GM19240 (cell line): ENCODE data around the gene NEMP2.
"Not testable (repeated sequence)": the region's sequence is repeated elsewhere in the genome, so short reads cannot be mapped to it uniquely, and the experiment has no call there.

Experiments
- DNase-seq: peaks from one replicate; pipeline ENCODE4 v3.0.0; 2011; ENCODE audit warnings: low spot score; ENCODE audit not compliant: insufficient read length

The NEMP2 gene

DNA sequence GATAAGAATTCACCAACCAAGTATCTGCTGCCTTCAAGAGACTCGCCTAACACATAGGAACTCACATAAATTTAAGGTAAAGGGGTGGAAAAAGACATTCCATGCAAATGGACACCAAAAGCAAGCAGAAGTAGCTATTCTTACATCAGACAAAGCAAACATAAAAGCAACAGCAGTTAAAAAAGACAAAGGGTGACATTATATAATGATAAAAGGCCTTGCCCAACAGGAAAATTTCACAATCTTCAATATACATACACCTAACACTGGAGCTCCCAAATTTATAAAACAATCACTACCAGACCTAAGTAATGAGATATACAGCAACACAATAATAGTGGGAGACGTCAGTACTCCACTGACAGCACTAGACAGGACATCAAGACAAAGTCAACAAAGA, 41.4 kb downstream of the NEMP2 start:
- no peak for DNase-seq

DNA sequence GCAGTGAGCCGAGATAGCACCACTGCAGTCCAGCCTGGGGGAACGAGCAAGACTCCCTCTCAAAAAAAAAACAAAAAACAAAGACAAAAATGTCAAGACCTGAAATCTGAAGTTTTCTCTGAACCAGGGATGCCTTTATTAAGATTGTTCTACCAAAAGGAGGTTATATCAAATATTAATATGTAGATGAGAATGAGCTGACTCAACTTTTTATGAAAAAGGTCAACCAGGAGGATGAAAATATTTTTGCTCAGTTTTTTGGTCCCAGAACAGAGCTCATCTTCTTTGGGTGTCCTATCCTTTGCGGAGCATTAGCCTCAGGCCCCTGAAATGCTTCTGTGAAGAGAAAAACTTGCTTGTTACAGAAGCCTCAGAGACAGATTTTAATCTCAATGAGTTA, 44.0 kb downstream of the NEMP2 start:
- DNase-seq = no peak

DNA sequence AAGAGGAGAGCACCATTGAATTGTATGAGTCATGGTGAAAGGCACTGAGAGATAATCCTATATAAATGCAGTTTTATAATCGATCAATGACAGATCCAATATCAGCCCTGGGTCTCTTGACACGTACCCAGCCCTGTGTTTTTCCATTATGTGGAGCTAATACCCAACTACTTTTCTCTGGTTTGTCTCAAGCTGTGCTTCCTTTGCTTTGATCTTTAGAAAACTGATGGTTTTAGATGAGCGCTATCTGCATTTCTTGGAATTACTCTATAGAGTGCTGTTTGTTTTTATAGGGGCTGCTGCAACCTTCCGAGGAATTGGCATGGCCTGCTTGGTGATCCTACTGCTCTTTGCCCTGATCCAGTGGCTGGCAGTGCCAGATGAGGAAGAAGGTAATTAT, 45.0 kb downstream of the NEMP2 start:
- DNase-seq = no peak

DNA sequence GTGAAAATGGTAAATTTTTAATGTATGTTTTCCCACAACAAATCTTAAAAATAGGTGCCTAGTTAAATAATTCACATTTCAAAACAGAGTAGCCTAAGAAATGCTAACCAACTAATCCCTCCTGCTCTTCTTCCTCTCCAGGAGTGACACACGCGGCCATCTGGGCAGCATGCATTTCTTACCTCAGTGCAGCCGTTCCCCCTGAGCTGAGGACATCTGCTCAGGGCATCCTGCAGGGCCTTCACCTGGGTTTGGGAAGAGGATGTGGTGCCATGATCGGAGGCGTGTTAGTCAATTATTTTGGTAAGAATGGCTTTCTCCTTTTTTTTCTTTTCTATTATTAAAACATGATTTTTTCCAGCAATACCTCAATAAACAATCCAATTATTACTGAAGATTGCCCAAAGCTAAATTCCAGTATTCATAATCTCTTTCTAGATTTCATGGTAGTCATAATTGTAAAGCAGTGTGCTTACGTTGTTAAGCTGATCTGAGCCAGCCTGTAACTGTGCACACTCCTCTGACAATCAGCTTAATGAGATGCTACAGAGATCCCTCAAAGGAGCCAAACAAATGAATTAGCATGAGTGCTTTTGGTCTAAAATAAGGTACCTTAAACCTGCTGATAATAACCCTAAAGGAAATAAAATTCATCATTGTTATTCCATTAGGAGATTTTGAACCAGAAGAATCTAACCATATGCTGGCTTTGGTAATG, 45.8 kb downstream of the NEMP2 start:
- DNase-seq = no peak

DNA sequence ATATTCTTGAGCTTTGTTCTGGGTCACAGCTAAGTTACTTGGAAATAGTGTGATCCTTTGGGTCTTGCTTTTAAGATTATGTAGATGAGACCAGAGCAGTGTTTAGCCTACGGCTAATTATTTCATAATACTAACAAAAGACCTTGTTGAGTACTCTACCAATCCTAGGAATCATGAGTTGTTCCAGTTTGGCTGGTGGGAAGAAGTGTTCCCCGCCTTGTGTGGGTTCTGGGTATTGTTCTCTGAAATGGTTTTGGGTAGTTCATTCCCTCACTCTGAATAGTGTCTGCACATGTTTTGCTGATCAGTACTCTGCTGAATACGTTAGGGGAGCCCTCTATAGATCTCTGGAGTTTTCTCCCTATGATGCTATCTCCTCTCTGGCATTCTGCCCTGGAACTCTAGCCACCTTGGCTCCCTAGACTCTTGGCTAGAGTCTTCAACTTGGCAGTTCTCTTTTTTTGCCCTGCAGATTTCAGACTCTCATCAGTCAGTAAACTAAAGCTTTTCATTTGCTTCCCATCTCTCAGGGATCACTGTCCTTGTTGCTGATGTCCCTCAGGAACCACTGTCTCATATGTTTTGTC, 48.4 kb downstream of the NEMP2 start:
- no peak for DNase-seq

DNA sequence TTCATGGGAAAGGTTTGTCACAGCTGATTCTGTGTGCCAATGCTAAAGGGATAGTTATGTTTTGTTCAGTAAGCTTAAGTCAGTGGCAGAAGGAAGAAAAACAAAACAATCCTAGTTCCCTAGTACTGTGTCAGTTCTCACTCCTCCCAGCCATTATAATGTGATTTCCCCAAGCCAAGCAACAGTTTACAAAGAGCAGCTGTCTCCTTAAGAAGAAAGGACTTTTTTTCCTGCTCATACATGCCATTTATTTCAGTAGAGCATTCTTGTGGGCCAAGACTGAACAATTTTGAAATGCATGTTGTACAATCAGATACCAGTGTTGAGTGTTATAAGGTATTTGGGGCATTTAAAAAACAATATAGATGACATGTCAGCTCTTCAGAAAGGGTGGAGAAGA, 52.1 kb downstream of the NEMP2 start:
- no peak for DNase-seq

DNA sequence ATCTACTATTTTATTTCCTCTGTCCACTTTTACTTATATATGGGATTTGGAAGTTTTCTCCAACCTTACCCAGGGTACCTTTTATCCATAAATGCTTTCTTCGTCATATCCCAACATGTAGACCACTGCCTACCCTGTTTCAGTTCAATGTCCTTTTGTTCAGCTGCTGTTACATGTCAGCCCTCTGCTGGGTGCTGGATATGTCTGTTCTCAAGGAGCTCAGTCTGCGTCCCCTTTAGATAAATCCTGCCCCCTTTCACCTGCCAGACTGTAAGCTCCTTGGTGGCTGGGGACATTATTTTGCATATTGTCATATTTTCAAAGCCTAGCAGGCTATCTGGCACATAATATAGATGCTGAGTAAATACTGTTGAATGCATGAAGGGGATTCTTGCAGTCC, 53.2 kb downstream of the NEMP2 start:
- no peak for DNase-seq

DNA sequence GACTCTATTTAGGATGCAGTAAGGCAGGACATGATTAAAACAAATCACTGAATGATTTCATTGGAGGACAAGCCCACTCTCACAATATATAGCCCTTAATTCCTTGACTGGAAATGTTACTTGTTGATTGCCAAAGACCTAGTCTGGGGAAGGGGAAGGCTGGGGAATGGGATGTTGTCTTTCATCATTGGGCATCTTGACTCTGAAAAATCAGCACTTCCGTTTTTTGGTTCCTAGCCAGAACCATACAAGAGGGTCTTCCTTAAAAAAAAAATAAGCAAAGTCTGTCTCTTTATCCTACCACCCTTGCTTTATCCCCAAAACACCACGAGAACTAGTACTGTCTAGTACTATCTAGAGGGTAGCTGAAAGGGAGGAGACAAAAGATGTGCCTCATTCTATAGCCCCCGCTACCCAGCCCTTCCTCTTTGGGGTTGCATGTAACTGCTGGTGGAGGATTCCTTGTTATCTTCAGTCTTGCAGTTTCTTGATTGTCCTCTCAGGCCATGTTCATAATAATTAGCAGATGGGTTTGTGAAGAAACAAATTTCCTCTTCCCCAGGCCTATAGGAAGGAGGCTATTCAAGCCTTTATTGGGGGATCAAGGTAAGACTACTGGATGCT, 55.8 kb downstream of the NEMP2 start:
- no peak for DNase-seq

DNA sequence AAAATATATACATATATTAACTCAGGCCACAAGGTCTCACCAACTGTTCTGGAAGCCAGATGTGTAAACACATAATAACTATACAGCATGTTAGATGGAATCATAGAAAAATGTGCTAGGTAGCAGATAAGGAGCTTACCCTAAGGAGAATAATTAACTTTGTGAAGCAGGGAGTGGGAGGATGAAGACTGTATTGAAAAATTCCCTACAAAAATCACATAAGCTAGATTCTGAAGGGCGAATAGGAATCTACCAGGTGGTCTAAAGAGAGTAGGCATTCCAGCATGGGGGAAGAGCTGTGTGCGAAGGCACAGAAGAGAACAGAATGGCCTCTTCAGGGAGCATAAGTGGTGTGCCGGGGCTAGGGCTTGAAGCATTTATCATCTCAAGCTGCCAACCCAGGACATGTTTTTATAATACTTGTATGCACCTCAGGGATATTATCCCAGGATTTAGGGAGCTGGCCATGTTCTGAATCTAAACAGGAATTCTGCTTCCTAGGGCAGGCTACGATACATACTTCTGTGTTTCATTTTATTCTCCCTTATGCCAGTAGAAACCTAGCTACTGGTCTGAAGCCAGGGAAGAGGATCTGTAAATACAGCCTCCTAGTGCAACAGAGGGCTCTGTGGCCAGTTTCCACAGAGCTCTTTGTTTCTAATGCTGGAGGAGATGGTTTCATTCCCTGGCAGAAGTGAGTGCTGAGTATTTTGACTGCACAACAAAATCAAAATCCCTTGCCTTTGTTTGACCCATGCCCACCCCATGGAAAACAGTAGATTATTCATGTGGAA, 56.7 kb downstream of the NEMP2 start:
- DNase-seq = no peak

DNA sequence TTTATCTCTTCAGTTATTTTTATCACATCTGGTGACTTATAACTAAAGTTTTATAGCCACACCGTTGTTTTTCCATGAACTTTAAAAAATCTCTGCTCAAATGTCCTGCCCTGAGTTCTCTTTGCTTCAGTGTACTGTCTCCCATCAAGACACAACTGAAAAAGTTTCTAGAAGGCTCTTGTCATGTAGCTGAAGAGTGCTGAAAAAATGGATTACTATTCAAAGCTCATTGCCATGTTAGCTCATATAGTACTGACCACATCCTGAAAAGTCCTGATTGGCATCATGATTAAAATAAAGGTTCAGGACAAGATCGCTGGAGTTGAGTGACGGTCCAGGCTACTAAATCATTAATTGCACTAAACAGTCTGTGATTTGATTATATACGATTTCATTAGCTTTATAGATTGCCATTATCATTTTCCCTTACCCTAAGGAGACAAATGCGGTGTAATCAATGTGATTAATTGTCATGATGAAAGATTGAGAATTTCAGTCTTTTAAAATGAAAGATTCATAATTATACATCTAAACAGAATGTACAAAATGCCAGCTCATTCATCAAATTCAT, 64.2 kb downstream of the NEMP2 start:
- DNase-seq = no peak

DNA sequence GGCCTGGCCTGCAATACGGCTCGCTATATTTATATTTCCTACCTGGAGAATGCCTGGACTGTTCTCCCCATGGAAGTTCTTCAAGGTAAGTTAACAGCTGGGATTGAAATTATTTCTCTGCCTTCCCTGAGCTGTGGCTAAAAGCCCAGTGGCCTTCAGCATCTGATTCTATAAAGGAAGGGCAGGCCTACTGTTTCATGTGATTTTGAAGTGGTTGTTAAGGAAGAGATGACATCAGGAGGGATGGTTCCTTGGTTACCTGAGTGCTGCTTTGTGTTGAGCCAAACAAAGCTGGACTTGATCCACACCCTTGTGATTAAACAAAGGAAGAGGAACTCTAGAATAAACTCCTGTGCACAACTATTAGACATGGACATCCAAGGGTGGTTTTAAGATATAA, 64.8 kb downstream of the NEMP2 start:
- DNase-seq = no peak

DNA sequence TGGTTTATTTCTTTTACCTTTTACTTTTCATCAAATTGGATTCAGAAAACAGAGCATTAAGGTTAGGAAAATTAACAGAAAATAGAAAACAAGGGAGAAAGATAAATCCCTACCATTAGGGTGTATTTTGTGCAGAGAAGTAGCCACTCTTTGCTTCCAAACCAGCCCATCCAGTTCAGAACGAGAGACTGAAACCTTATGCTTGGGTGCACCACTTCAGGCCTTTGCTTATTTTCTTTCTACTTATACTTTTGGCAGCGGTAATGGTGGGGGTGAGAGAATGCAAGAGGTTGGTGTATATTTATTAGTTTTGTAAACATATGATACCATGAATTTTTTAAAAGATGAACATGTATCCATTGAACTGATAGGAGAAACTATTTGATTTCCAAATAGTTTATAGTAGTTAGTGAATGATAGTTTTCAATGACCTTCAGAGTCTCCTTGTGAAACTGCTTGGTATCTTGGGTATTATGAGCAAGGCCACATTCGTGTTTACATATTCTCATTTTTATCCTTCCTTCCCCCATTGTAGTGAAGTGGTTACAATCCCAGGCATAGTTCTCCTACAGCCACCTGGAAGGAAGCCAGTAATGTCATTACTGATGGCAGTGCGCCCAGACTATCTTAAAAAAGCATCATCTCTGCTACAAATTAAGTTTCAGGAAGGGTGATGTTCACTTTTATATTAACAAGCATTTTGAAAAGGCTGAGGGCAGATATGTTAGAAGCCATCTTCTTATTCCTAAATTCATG, 65.5 kb downstream of the NEMP2 start:
- DNase-seq = no peak

DNA sequence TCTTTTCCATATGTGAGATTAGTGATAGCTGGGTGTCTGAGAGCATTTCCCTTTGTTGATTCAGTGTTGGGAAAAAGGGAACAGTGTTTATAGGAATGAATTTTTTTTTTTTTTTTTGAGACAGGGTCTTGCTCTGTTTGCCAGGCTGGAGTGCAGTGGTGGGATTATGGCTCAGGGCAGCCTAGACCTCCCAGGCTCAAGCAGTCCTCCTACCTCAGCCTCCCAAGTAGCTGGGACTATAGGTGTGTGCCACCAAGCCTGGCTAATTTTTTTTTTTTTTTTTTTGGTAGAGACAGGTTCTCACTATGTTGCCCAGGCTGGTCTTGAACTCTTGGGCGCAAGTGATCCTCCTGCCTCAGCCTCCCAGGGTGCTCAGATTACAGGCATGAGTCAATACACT, 66.2 kb downstream of the NEMP2 start:
- not testable (repeated sequence) for DNase-seq

DNA sequence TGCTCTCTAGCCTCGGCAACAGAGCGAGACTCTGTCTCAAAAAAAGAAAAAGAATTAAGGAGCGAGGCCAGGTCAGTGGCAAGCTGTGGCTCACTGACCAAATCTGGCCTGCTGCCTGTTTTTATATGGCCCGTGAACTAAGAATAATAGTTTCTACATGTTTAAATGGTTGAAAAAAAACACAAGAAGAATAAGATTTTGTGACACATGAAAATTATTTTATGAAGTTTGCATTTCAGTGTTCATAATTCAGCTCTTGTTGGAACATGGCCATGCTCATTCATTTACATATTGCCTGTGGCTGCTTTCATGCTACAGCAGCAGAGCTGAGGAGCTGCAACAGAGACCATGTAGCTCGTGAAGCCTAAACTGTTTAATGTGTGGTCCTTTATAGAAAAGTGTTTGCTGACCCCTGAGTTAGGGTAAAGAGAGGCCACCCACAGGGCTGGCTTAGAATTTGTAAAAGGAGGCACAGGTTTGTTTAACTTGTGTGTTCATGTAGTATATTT, 66.9 kb downstream of the NEMP2 start:
- DNase-seq = no peak

DNA sequence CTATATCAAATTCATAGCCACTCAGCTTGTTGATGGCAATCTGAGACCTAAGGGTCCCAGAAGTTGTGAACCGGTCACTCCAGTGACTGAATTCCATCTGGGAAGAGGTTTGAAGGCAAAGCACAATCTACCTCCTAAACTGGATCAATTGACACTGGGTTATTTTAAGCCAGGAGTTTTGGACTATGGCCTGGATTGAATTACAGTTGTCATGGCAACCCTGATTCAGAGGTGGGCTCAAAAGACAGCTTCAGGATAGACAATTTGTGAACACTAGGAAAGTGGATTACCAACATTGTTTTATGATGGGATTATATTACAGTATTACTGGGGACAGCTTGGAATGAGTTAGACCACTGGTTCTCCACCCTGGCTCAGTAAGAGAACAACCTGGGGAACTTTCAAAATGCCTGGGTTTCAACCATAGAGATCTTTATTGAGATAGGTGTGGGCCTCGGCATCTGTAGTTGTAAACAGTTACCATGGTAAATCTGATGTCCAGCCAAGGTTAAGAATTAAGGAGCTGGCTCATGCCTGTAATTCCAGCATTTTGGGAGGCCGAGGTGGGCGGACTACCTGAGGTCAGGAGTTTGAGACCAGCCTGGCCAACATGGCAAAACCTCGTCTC, 67.6 kb downstream of the NEMP2 start:
- no peak for DNase-seq

DNA sequence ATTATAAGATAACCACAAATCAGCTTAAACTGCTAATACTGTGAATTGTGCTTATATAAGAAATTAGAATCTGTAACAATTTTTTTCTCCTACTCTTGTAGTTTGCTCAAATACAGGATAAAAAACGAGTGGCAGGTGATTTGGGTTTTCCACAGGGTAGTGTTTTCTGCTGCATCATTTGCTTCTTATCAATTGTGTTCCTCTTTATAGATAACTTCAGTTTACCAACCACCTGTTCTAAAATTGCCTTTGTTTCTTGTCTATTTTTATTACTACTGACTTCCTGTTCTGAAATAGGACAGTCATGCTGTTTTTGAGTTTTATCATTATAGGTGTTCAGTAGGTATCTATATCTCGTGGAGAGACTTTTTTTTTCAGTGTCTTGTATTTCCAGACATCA, 69.5 kb downstream of the NEMP2 start:
- no peak for DNase-seq

DNA sequence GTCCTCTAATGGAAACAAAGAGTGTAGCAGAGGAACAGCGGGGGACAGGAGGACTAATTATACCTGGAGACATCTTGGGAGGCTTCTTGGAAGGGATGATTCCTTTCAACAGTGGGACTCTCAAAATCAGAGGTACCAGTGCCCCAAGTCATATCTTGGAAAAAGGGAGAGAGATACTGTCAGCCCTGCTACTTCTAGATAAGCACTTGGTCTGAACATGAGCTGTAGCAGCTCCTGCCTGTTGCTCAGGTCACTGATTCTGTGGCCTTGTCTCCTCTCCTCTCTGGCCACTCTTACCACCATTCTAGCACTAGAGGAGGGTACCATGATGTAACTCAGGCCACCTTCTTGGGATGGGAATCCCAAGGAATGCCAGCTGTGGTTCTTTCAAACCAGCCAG, 71.9 kb downstream of the NEMP2 start:
- DNase-seq = no peak

DNA sequence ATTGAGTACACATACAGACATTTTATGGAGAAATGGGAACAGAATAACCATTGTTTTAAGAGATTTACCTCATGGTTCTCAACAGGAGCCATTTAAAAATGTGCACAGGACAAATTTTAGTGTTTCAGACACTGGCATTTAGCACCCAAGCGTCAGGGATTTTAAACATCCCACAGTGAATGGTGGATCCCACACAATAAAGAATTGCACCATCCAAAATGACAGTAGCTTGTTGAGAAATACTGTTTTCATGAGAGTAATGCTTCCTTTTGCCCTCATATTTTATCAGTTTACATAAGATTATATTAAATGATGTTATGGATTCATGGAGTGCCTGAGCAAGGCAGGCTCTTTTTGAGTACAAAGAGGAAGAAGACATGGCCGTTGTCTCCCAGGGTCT, 72.3 kb downstream of the NEMP2 start:
- no peak for DNase-seq

DNA sequence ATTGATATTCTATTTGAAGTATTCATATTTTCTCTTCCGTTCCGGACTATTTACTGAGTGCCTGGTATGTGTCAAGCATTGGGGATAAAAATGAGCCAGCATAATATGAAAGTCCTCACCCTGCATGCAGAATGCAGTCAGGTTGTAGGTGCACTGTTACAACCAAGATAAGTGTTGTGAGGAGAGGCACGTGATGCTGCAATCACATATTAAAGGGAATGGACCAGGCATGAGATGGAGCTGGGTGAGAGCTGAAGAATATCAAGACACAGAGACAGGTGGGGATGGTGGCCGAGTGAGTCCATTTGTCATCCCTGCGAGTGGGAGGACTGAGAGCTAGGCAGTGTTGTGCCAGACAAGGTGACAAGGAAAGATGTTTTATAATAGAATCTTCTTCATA, 74.0 kb downstream of the NEMP2 start:
- no peak for DNase-seq

DNA sequence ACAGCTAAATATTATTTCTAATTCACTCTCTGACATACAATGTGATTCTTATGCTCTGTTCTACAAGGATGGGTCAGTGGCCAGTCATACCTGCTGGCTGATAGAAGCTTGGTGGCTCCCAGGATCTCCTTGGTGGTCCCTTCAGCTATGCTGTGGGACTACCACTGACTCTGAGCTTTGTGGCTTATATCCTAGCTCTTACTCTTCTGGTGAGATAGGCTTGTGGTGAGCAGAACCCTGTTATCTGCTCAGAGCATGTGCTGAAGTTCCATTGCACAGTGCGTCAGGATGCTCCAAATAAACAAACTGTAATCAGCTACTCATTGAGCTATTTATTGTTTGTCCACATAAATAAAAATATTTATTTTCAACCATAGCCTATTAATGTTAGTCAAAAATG, 74.6 kb downstream of the NEMP2 start:
- no peak for DNase-seq
